H9 (cell line): ENCODE measurements around the gene CAMK1G. TPM values are rescaled to one million over a fixed set of nuclear protein-coding genes. Genes with fewer than 3 reads are reported as not detected.

Experiments used
- DNase-seq: peaks from one replicate; pipeline ENCODE4 v3.0.0-alpha.2; 2017
- H2AFZ ChIP-seq: one replicate; pipeline ENCODE4 v1.6.1; 2013; ENCODE audit warnings: mild to moderate bottlenecking, low read length, control low read depth, moderate library complexity
- H2AK5ac ChIP-seq: 2 replicates; pipeline ENCODE4 v1.6.1; 2013; ENCODE audit warnings: low read length, control low read depth, mixed read lengths; ENCODE audit not compliant: insufficient read length
- H2BK120ac ChIP-seq: one replicate; pipeline ENCODE4 v1.6.1; 2013; ENCODE audit warnings: low read depth, mild to moderate bottlenecking, low read length, control low read depth, inconsistent platforms; ENCODE audit not compliant: poor library complexity, severe bottlenecking
- H2BK12ac ChIP-seq: 2 replicates; pipeline ENCODE4 v1.6.1; 2013; ENCODE audit warnings: low read length, control low read depth, mixed read lengths, low read depth; ENCODE audit not compliant: insufficient read length
- H2BK15ac ChIP-seq: 2 replicates; pipeline ENCODE4 v1.6.1; 2013; ENCODE audit warnings: low read depth, low read length, control low read depth
- H2BK20ac ChIP-seq: one replicate; pipeline ENCODE4 v1.6.1; 2013; ENCODE audit warnings: low read depth, mild to moderate bottlenecking, low read length, control low read depth, inconsistent platforms; ENCODE audit not compliant: poor library complexity, severe bottlenecking
- H2BK5ac ChIP-seq: 2 replicates; pipeline ENCODE4 v1.6.1; 2013; ENCODE audit warnings: low read length, control low read depth, mixed read lengths; ENCODE audit not compliant: insufficient read length
- H3K14ac ChIP-seq: 2 replicates; pipeline ENCODE4 v1.6.1; 2013; ENCODE audit warnings: low read length, control low read depth; ENCODE audit not compliant: insufficient read depth
- H3K18ac ChIP-seq: 2 replicates; pipeline ENCODE4 v1.6.1; 2013; ENCODE audit warnings: low read depth, mild to moderate bottlenecking, mixed read lengths, low read length, control low read depth; ENCODE audit not compliant: insufficient read length
- H3K23ac ChIP-seq: 2 replicates; pipeline ENCODE4 v1.6.1; 2013; ENCODE audit warnings: low read length, control low read depth, mixed read lengths, low read depth; ENCODE audit not compliant: insufficient read length
- H3K23me2 ChIP-seq: 2 replicates; pipeline ENCODE4 v1.6.1; 2013; ENCODE audit warnings: low read depth, mild to moderate bottlenecking, mixed read lengths, low read length, control low read depth; ENCODE audit not compliant: insufficient read length, poor library complexity, severe bottlenecking
- H3K27ac ChIP-seq: 2 replicates; pipeline ENCODE4 v1.5.1; 2013; ENCODE audit warnings: low read length, control low read depth, mixed read lengths, low read depth; ENCODE audit not compliant: insufficient read length
- H3K27me3 ChIP-seq: 2 replicates; pipeline ENCODE4 v1.6.1; 2013; ENCODE audit warnings: low read length, control low read depth, inconsistent platforms; ENCODE audit not compliant: insufficient read depth
- H3K4ac ChIP-seq: 2 replicates; pipeline ENCODE4 v1.6.1; 2013; ENCODE audit warnings: low read depth, mild to moderate bottlenecking, control low read depth, inconsistent platforms, low read length, moderate library complexity
- H3K4me1 ChIP-seq: 2 replicates; pipeline ENCODE4 v1.6.1; 2013; ENCODE audit warnings: low read length, control low read depth, inconsistent platforms; ENCODE audit not compliant: insufficient read depth
- H3K4me2 ChIP-seq: 2 replicates; pipeline ENCODE4 v1.6.1; 2013; ENCODE audit warnings: low read length, control low read depth, mixed read lengths; ENCODE audit not compliant: insufficient read length, insufficient read depth
- H3K56ac ChIP-seq: 2 replicates; pipeline ENCODE4 v1.6.1; 2013; ENCODE audit warnings: low read depth, mild to moderate bottlenecking, mixed read lengths, low read length, control low read depth; ENCODE audit not compliant: insufficient read length
- H3K79me1 ChIP-seq: 2 replicates; pipeline ENCODE4 v1.6.1; 2013; ENCODE audit warnings: low read depth, mild to moderate bottlenecking, moderate library complexity, low read length, control low read depth, inconsistent platforms; ENCODE audit not compliant: insufficient read depth, poor library complexity, severe bottlenecking
- H3K79me2 ChIP-seq: 2 replicates; pipeline ENCODE4 v1.6.1; 2013; ENCODE audit warnings: low read length, control low read depth, inconsistent platforms; ENCODE audit not compliant: insufficient read depth
- H3K9ac ChIP-seq: 2 replicates; pipeline ENCODE4 v1.6.1; 2013; ENCODE audit warnings: low read length, control low read depth, mixed read lengths; ENCODE audit not compliant: insufficient read length; ENCODE audit errors: extremely low read depth
- H3K9me3 ChIP-seq: one replicate; pipeline ENCODE4 v1.6.1; 2013; ENCODE audit warnings: low read depth, low read length, inconsistent platforms; ENCODE audit not compliant: control insufficient read depth
- H3T11ph ChIP-seq: one replicate; pipeline ENCODE4 v1.6.1; 2013; ENCODE audit warnings: mild to moderate bottlenecking, low read length, control low read depth, inconsistent platforms
- H4K20me1 ChIP-seq: one replicate; pipeline ENCODE4 v1.6.1; 2013; ENCODE audit not compliant: control insufficient read depth, insufficient read length, insufficient read depth
- H4K5ac ChIP-seq: 2 replicates; pipeline ENCODE4 v1.6.1; 2013; ENCODE audit warnings: low read depth, mild to moderate bottlenecking, mixed read lengths, low read length, control low read depth; ENCODE audit not compliant: insufficient read length
- H4K8ac ChIP-seq: replicated peaks from 2 replicates; pipeline ENCODE4 v1.6.1; 2013; ENCODE audit warnings: low read length, control low read depth, mixed read lengths, low read depth; ENCODE audit not compliant: insufficient read length
- H4K91ac ChIP-seq: 2 replicates; pipeline ENCODE4 v1.6.1; 2013; ENCODE audit warnings: low read depth, mild to moderate bottlenecking, moderate library complexity, mixed read lengths, low read length, control low read depth; ENCODE audit not compliant: insufficient read length
- H3K27ac Mint-ChIP-seq, 3 experiments: 2 replicates in 2 of 3; 3 replicates in 1 of 3; pipeline ENCODE4 v1.8.0; 2020 to 2021; ENCODE audit warnings: mixed read lengths in 3 of 3, mild to moderate bottlenecking in 1 of 3, moderate library complexity in 1 of 3
- H3K27me3 Mint-ChIP-seq: 2 replicates; pipeline ENCODE4 v1.8.0; 2021; ENCODE audit warnings: low read depth, mild to moderate bottlenecking, moderate library complexity, mixed read lengths
- H3K36me3 Mint-ChIP-seq, 3 experiments: 2 replicates in 2 of 3; 3 replicates in 1 of 3; pipeline ENCODE4 v1.8.0; 2020 to 2021; ENCODE audit warnings: low read depth in 3 of 3, mixed read lengths in 3 of 3; ENCODE audit not compliant: insufficient read depth in 1 of 3
- H3K4me1 Mint-ChIP-seq, 2 experiments: 2 replicates each; pipeline ENCODE4 v1.8.0; 2020; ENCODE audit warnings: mixed read lengths in 2 of 2
- H3K4me3 Mint-ChIP-seq, 2 experiments: 2 replicates in 1 of 2; 3 replicates in 1 of 2; pipeline ENCODE4 v1.8.0; 2020 to 2021; ENCODE audit warnings: mild to moderate bottlenecking in 2 of 2, mixed read lengths in 2 of 2, moderate library complexity in 1 of 2
- H3K9me3 Mint-ChIP-seq, 2 experiments: 2 replicates in 1 of 2; 3 replicates in 1 of 2; pipeline ENCODE4 v1.8.0; 2020; ENCODE audit warnings: mild to moderate bottlenecking in 2 of 2, mixed read lengths in 2 of 2, moderate library complexity in 1 of 2
- WGBS: extraction: QIAGEN DNeasy Blood & Tissue Kit; methylation state at CpG from one replicate; pipeline ENCODE4 v1.1.7; 2013; ENCODE audit warnings: missing lambda C conversion rate, low lambda C conversion rate, mixed read lengths; ENCODE audit not compliant: insufficient read length; ENCODE audit errors: extremely low coverage; 5-methylcytosine and 5-hydroxymethylcytosine counted together
- total RNA-seq: library from RNA; stranded (reverse); gene quantifications from 2 replicates; pipeline ENCODE4 v1.2.1, GENCODE V29; 2021
- TF ChIP-seq, protein P1 (sequence below): fragments of 200-600 bp; sonication (generic); conservative IDR thresholded peaks from 3 replicates; pipeline ENCODE4 v1.8.0; 2021; ENCODE audit warnings: antibody characterized with exemption, mild to moderate bottlenecking

Gene CAMK1G
- total RNA-seq, 1 experiment from 2014 or later: 0.28 TPM

- no peak overlapping the region for H3K14ac ChIP-seq
- H2BK20ac ChIP-seq: no peak overlapping the region
- no peaks in the 10 kb centered on the region for H3K79me2 ChIP-seq
- DNase-seq: peak; percentile 85
- no peak overlapping the region for H2AFZ ChIP-seq
- no peaks in the 10 kb centered on the region for H3K4me1 ChIP-seq
- H2BK5ac ChIP-seq: no peak overlapping the region
- no peaks in the 10 kb centered on the region for H4K20me1 ChIP-seq
- H3K4ac ChIP-seq: no peak overlapping the region
- no peaks in the 10 kb centered on the region for H3K36me3 Mint-ChIP-seq
- no peaks in the 10 kb centered on the region; a peak in 1 of 5 replicates for H3K9me3 Mint-ChIP-seq
- H3T11ph ChIP-seq: no peak overlapping the region
- no peak overlapping the region for H3K18ac ChIP-seq
- H4K91ac ChIP-seq: no peak overlapping the region
- TF ChIP-seq, protein P1, sequence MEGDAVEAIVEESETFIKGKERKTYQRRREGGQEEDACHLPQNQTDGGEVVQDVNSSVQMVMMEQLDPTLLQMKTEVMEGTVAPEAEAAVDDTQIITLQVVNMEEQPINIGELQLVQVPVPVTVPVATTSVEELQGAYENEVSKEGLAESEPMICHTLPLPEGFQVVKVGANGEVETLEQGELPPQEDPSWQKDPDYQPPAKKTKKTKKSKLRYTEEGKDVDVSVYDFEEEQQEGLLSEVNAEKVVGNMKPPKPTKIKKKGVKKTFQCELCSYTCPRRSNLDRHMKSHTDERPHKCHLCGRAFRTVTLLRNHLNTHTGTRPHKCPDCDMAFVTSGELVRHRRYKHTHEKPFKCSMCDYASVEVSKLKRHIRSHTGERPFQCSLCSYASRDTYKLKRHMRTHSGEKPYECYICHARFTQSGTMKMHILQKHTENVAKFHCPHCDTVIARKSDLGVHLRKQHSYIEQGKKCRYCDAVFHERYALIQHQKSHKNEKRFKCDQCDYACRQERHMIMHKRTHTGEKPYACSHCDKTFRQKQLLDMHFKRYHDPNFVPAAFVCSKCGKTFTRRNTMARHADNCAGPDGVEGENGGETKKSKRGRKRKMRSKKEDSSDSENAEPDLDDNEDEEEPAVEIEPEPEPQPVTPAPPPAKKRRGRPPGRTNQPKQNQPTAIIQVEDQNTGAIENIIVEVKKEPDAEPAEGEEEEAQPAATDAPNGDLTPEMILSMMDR: peak; percentile 96
- no CpG with 5 or more reads among the region's 12 CpGs for WGBS
- no peak overlapping the region for H2BK120ac ChIP-seq
- peaks cover 6 to 7% of the 10 kb centered on the region in 2 experiments for H3K4me1 Mint-ChIP-seq
- no peaks in the 10 kb centered on the region for H3K9me3 ChIP-seq
- H3K27me3 Mint-ChIP-seq: peaks cover 30% of the 10 kb centered on the region
- no peak overlapping the region for H3K9ac ChIP-seq
- no peak overlapping the region for H3K4me3 Mint-ChIP-seq
- no peak overlapping the region for H2BK15ac ChIP-seq
- no peak overlapping the region for H3K4me2 ChIP-seq
- no peak overlapping the region for H3K56ac ChIP-seq
- no peak overlapping the region for H2BK12ac ChIP-seq
- no peak overlapping the region for H4K5ac ChIP-seq
- H3K79me1 ChIP-seq: no peaks in the 10 kb centered on the region
- no peak overlapping the region for H3K27ac Mint-ChIP-seq
- no peaks in the 10 kb centered on the region for H3K27me3 ChIP-seq
- no peaks in the 10 kb centered on the region for H3K23me2 ChIP-seq
- no peak overlapping the region for H2AK5ac ChIP-seq
- H3K27ac ChIP-seq: no peak overlapping the region
- no peak overlapping the region for H4K8ac ChIP-seq
- H3K23ac ChIP-seq: no peak overlapping the region
Observed at GRCh38 chr1:209576392-209577197, 6.9 kb upstream of the CAMK1G start.
